HG03469 (cell line): ENCODE results near the gene FMN1.

Experiments
- ATAC-seq: cut with Tn5 transposase; IDR thresholded peaks from one replicate; pipeline ENCODE4 v1.9.1; 2021; ENCODE audit warnings: mild to moderate bottlenecking, moderate library complexity, moderate number of reproducible peaks; ENCODE audit not compliant: unreplicated experiment

FMN1 gene

DNA sequence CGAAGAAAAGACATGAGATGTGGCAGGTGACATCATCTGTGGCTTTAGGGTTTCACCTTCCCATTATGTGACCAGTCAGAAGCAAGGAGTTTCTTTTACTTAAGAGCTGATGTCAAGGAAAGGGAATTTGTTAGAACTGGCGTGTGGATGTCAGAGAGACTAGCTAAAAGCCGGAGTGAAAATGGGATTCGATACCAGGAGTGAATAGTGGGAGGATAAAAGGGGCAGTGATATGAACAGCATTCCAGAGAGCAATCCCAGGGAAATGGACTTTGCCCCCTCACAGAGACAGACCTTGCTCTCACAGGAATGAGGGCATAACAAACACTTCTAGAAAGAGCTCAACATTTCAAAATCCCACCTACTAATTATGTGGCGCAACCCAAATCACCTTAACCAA lies 5.9 kb upstream of the FMN1 start:
- no peak for ATAC-seq

DNA sequence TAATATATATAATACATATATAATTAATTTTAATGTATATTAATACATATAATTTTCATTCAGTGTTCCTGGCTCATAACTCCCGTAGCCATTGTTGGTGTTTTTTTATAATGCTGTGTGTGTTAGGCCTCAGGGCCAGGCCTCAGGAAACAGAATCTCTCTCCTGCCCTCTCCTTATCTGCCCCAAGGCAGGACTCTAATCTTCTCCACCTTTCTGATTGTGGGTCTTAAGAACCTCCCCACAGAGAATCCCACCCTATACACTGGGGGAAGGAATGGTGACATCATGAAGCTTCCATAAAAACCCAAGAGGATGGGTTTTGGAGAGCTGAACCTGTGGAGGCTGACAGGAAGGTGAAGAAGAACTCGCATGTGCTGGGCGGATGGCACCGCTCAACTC lies 4.0 kb upstream of the FMN1 start:
- ATAC-seq: no peak

DNA sequence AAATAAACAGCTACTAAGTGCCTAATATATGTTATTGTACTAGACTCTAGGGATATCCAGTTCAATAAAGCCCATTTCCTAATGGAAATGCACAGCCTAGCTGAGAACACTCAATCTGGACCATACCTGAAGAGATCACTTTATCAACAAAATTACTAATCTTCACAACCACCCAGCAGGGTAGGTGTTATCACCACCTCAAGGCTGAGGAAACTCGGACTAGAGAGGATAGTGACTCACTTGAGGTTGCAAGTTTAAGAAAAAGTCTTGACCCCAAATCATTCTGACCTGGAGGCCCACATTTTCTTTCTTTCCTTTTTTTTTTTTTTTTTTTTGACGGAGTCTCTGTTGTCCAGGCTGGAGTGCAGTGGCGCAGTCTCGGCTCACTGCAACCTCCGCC lies 3.1 kb upstream of the FMN1 start:
- no peak for ATAC-seq

DNA sequence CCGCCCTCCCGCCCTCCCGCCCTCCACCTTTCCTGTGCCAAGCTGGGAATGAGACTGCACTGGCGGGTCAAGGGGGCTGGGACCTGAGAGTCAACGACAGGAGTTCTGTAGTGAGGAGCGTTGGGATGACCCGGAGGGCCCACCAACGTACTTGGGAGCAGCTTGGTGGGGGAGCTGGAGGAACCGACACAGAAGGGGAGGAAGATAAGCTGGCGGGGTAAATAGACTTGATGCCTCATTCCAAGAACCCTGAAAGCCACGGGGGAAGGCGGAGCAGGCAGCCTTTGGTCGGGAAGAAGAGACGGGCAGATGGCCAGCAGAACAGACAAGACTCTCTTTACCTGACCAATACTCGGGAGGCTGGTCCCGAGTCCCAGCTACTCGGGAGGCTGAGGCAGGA lies 277 bp downstream of the FMN1 start:
- ATAC-seq: no peak

DNA sequence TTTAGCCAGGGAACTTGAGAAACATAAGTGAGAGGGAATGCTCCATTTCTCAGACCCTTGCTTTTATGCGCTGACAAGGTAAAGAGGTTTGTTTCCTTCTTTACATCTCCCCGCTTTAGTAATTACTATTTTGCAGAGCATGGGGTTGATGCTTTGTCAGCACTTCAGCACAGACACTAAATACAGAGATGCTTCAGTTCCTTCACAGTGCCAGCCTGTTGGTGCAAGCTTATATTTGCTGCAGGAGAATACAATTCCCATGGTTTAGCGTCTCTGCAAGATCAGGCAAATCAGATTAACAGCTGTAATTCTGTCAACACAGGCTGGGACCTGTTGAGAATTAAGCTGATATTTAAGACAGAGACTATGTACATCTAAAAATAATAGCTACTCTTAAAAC lies 2.9 kb downstream of the FMN1 start:
- ATAC-seq: no peak

DNA sequence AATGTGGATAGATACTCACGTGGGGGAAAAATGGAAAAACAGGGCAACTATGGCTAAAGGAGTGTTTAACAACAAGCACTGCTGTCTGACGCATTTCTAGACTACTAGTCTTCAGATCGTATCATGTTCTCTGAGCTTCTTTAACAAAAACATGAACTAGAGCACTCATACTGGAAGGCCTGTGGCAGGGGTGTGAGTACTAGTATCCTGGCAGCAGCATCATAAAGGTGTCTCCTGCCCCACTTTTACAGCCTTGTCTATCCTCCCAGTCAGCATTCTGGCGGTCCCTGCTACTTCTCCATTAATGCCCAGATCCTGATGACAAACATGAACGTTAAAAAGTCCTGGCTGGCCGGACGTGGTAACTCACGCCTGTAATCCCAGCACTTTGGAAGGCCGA lies 4.0 kb downstream of the FMN1 start:
- ATAC-seq: no peak

DNA sequence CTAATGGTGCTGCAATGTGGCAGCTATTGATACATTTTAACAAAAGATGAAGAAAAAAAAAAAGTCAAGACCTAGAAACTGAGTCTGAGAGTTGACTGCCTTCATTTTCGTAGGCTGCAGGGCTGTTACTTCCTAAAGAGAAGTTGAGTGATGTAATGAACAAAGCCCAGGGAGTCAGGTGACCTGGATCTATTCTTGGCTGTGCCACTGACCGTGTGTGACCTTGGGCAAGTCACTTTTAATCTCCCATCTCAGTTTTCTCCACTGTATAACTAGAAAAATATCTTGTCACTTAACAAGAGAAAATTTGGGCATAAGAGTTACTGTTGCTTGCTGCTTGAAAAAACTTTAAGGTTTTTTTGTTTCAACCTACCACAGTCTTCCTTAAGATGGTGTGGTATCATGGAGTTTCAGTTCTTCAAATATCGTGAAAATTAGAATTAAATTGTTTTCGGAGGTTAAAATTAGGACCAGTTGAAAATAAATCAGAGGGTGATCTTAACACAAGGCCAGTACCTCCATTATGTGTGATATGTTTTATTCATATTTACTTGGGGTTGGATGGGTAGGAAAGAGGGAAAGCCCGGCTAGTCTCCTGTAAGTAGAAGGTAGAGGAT lies 5.8 kb downstream of the FMN1 start:
- peak; percentile 36 for ATAC-seq

DNA sequence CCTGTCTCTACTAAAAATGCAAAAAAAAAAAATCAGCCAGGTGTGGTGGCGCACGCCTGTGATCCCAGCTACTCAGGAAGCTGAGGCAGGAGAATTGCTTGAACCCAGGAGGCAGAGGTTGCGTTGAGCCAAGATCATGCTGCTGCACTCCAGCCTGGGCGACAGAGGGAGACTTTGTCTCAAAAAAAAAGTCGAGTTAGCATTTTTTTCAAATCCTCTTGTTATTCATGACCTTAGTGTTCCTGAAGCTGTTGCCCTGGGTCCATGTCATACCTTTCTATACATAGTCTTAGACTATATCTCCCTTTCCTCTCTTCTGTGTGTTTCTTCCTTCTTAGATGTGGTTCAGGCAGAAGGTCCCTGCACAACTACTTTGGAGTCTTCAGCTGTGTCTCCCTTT lies 6.4 kb downstream of the FMN1 start:
- no peak for ATAC-seq

DNA sequence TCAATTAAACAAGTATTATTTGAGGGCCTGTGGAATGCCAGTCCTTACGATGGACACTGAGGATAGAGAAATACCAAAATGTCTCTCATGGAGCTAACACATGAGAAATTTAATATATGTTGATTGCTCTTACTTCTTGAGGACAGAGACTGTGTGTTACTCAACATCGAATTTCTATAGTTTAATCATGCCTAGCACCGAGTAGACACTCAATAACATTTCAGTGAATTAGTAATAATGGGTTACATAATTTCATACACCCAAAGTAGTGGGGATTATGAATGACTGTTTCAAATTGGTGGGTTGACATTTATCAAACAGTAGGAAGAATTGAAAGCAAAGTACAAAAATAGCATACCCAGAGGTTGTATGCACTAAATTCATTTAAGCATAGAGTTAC lies 11.2 kb downstream of the FMN1 start:
- ATAC-seq: no peak

DNA sequence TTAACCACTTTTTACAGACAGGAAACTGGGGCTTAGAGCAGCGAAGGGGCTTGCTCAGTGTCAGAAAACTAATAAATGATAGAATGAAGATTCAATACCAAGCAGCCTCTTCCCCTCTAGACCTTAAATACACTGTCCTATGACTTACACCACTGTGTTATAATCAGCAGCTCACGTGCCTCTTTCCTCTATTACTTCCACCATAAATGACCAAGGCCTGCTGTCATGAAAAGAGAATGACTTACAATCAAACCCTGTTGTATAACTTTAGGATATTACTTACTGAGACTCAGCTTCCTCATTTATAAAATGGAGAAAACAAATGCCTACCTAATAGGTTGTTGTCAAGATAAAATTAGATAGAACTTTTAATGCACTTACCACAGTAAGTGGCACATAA lies 11.6 kb downstream of the FMN1 start:
- ATAC-seq: no peak

DNA sequence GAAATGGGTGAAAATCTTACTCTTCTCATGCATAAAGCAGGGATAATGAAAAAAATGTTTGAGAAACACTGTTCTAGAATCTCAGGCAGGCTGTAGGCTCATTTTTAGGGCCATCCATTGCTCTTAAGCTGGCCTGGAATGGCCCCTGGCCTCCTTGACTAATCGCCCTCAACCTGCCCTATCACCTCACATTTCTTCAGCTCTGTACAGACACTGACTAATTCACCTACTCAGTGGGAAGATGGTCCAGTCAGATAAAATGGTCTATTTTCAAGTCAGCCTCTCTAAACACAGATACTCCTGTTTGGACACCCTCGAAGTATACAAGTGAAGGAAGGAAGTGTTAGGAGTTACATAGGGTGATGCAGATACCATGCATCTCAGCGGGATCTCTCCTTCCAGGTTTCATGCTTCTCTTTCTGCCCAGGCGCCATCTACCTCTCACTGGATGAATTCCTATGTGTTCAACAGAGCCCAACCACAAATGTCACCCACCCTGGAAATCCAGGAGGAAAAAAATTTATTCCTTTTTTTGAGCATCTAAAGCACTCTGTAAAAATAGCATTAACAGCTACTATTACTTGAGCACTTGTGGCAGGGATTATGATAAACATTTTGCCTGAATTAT lies 12.1 kb downstream of the FMN1 start:
- ATAC-seq: no peak

DNA sequence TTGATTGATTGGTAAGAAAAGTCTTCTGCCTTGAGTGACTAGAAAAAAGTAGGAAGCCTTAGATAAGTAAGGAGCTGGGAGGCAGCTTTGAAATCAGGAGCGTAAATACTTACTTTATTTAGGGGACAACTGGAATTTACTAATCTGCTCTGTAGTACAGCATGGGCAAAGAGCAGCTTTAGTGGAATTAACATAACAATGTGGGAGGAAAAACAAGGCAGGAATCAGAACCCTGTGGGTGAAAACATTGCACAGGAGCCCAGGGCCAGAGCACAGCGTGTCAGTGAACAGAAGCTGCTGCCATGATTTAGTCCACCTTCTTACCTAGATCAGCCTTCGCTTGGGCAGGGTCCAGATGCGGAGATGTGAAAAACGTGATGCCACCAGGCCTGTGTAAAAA lies 14.6 kb downstream of the FMN1 start:
- no peak for ATAC-seq

DNA sequence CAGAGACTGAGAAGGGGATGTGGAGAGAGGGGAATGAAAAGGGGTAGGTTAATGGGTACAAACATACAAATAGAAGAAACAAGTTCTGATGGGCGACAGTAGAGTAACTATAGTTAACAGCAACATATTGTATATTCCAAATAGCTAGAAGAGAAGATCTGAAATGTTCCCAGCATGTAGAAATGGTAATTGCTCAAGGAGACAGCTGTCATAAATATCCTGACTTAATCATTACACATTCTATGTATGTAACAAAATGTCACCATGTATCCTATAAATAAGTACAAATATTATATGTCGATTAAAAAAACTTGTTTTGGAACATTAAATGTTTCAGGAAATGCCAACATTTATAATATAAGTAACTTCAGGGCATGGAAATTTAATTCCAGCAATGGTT lies 23.3 kb downstream of the FMN1 start:
- ATAC-seq: no peak

DNA sequence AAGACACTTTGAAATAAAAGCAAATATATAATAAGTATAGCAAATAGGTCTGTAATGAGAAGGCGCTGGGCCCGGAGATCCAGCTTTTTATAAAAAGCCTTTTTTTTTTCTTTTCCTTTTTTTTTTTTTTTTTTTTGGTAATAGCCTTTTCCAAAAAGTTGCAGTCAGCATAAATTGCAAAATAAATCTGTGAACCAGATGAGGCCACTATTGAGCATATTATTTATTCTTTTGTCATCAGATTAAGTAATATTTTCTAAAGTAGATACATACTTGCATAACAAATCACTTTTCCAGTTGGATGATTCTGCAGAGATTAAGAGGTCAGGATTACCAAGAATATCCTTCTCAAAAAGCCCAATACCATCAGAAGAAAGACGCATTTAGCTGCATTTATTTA lies 24.9 kb downstream of the FMN1 start:
- ATAC-seq: no peak

DNA sequence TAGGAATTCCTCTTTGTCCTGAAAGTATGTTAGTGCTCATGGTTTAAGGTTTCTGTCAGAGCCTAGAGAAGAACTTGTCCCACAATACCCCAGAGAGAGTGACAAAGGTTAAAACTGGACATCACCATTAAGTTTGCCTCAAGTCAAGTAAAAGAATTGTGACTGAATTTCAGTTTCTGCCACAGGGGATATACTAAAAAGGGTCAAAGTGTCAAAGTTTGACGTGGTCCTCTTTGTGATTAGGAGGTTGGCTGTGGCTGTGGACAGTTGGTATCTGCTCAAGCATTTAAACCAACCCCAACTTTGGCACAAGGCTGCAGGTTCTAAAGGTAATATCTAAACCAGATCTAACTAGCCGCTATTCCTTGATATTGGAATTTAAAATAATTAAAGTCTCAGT lies 26.1 kb downstream of the FMN1 start:
- ATAC-seq: no peak

DNA sequence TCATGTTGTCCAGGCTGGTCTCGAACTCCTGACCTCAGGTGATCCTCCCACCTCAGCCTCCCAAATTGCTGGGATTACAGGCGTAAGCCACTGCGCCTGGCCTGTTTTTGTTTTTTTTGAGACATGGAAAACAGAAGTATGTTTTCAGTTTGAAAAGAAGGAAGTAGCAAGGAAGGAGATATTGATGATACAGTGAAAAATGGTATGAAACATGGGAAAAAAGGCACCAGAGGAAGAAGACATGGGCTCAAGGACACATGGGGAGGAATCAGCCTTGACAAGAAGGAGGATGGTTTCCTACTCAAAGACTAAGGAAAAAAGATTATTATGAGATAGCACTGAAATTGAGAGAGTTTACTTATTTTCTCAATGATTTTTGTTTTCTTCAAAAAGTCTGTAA lies 30.7 kb downstream of the FMN1 start:
- ATAC-seq: no peak

DNA sequence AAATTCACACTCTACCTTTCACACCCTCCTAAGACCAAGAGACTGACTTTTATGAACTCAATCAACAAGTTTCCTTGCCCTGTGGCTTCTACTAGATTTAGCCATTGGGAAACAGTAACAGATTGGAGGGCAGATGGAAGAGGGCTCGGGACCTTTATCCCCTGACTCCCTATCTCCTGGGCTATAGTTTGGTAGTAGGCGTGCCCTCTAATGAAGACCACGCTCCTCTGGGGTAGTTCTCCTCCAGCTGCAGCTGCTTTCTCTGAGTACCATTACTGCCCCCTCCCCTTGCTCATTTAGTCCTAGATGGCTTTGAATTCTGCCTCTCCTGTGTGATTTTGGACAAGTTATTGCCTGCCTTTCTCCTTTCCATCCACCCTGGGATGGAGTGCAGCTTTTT lies 33.3 kb downstream of the FMN1 start:
- no peak for ATAC-seq

DNA sequence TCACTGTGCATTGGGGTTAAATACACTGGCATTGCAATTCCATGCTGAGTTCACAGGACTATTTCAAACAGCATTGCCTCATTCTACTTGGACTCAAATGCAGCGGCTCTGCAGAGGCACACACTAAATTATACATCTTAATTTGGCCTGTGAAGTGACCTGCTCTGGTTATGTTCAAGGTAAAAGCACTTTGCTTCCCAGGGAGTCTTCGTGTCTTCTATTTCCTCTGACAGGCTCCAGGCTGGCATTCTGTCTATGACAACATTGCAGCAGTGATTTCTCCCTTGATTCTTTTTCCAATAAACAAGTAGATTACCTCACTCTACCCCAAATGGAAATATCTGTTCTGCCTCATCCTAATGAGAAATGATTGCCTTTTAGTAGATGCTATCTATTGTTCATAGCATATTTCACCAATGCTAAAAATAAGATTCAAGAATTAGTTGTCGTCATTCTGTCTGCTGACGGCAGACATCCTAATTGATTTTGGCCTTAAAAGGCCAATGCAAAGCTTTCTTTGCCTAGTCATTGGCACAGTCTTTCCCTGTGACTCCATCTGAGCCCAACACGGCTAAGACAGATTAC lies 33.8 kb downstream of the FMN1 start:
- no peak for ATAC-seq

DNA sequence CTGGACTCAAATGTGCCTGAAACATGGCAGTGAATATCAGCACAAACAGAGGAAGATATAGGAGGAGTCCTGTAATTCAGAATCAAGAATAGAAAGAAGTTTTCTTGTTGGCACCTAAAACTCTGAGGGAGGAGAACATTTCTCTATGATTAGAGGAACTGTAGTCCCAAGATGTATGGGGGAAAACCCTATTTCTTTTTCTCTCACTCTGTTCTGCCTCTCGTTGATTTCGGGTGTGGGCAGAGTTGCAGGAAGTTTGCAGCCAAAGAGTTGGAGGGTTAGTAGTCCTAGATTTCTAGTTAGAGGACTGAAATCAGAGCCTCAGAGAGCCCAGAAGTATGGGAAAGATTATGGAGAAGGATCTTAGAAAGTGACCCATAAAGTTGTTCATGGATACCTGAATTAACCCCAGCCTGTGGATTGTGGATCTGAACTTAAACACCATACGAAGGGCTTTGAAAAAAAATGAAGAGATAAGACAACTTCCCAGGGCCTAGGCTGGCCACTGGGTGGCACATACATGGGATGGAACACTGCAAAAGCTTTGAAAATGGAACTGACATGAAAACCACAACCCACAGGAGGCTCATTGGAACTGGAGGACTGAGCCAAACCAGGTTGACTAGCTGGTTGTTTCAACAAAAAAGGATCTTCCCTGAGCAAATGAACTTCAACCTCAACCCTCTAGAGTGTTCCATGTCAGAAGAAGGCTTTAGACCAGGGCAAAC lies 34.6 kb downstream of the FMN1 start:
- no peak for ATAC-seq

DNA sequence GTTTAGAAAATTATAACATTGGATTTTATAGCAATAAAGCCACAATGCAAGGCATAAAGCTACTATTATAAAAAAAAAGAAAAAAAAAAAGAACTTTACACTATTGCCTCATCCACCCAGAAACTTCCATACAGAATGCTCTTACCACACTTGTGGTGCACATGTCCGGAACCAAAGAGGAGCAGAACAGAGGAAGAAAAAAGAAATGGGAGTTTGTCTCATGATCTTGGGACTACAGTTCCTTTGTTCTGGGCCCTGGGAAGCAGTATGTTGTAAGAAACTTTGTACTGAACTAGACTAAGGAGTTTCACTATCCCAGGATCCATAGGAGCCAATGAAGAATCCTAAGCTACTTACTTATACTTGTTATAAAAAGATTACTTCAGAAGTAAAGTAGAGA lies 36.1 kb downstream of the FMN1 start:
- ATAC-seq: no peak

DNA sequence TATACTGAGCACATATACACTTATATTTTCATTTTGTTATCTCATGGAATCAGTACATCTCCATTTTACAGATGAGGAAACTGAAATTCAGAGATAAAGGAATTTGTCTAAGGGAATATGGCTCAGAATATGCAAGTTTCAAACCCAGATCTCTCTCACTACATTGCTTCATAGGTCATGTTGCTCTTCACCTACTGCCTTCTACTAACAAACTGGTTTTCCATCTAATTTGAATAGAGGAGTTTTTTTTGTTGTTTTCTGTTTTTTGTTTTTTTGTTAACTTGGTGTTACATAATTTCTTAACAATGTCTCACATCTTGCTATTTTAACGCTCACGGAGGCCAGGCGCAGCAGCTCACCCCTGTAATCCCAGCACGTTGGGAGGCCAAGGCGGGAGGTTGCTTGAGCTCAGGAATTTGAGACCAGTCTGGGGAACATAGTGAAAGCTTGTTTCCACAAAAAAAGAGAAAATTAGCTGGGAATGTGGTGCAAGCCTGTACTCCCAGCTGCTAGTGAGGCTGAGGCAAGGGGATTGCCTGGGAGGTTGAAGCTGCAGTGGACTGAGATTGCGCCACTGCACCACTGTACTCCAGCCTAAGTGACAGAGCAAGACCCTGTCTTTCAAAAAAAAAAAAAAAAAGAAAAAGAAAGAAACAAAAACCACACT lies 37.0 kb downstream of the FMN1 start:
- ATAC-seq: no peak
